ENCODE results near the gene NCF4.

NCF4 gene

GRCh38 chr22:36921309-36922104 is 60.7 kb downstream of the NCF4 start:
- no peak for TF ChIP-seq POLR2A (IDR thresholded peaks at IDR 0.05; ENCODE audit: low read depth, low read length)
- FAIRE-seq, result no peak
- no peak for DNase-seq (ENCODE audit: insufficient read length, low spot score)

GRCh38 chr22:36922105-36922608 is 61.4 kb downstream of the NCF4 start:
- TF ChIP-seq POLR2A (IDR thresholded peaks at IDR 0.05; ENCODE audit: low read depth, low read length), result no peak
- FAIRE-seq (no peak), DNase-seq (ENCODE audit: insufficient read length, low spot score) (no peak)

- DNase-seq (ENCODE audit: insufficient read length, low spot score) (no peak), FAIRE-seq (no peak)
- no peak for TF ChIP-seq POLR2A (IDR thresholded peaks at IDR 0.05; ENCODE audit: low read depth, low read length)
These were observed 61.9 kb downstream of the NCF4 start for GRCh38 chr22:36922711-36923110.

- FAIRE-seq, result no peak
- TF ChIP-seq POLR2A (IDR thresholded peaks at IDR 0.05; ENCODE audit: low read depth, low read length), result no peak
- DNase-seq (ENCODE audit: insufficient read length, low spot score), result no peak
These were observed 62.5 kb downstream of the NCF4 start for GRCh38 chr22:36923131-36923788.

GRCh38 chr22:36924151-36924698 is 63.4 kb downstream of the NCF4 start:
- FAIRE-seq, result no peak

GRCh38 chr22:36925388-36926290 is 64.8 kb downstream of the NCF4 start:
- FAIRE-seq (no peak), DNase-seq (ENCODE audit: insufficient read length, low spot score) (peak; percentile 53)
- no peak for TF ChIP-seq POLR2A (IDR thresholded peaks at IDR 0.05; ENCODE audit: low read depth, low read length)

More at GRCh38 chr22:36924151-36924698, 63.4 kb downstream of the NCF4 start:
- DNase-seq (ENCODE audit: insufficient read length, low spot score), result no peak
- TF ChIP-seq POLR2A (IDR thresholded peaks at IDR 0.05; ENCODE audit: low read depth, low read length), result no peak

GRCh38 chr22:36926309-36926708 is 65.5 kb downstream of the NCF4 start:
- no peak for FAIRE-seq

GRCh38 chr22:36926721-36927435 is 66.1 kb downstream of the NCF4 start:
- no peak for DNase-seq (ENCODE audit: insufficient read length, low spot score)
- no peak for TF ChIP-seq POLR2A (IDR thresholded peaks at IDR 0.05; ENCODE audit: low read depth, low read length)
- no peak for FAIRE-seq

More at GRCh38 chr22:36926309-36926708, 65.5 kb downstream of the NCF4 start:
- TF ChIP-seq POLR2A (IDR thresholded peaks at IDR 0.05; ENCODE audit: low read depth, low read length), result no peak
- DNase-seq (ENCODE audit: insufficient read length, low spot score), result no peak

Measured in H54 (cell line).